HG02981 (cell line): ENCODE data around the gene ATP6V1F.

Experiments
- ATAC-seq: cut with Tn5 transposase; IDR thresholded peaks from one replicate; pipeline ENCODE4 v1.9.1; 2021; ENCODE audit warnings: mild to moderate bottlenecking, moderate library complexity; ENCODE audit not compliant: unreplicated experiment

The ATP6V1F gene

GRCh38 chr7:128847721-128848211, 14.9 kb upstream of the ATP6V1F start:
- no peak for ATAC-seq

GRCh38 chr7:128848289-128849155, 14.1 kb upstream of the ATP6V1F start:
- ATAC-seq: no peak

GRCh38 chr7:128849156-128849515, 13.5 kb upstream of the ATP6V1F start:
- ATAC-seq: no peak

- ATAC-seq: no peak
Measured at GRCh38 chr7:128849804-128850490, 12.7 kb upstream of the ATP6V1F start.

- no peak for ATAC-seq
Measured at GRCh38 chr7:128852537-128853254, 10.0 kb upstream of the ATP6V1F start.

GRCh38 chr7:128853799-128854198, 8.9 kb upstream of the ATP6V1F start:
- ATAC-seq: no peak

- ATAC-seq: no peak
Measured at GRCh38 chr7:128854396-128854795, 8.3 kb upstream of the ATP6V1F start.

GRCh38 chr7:128855559-128855958, 7.1 kb upstream of the ATP6V1F start:
- ATAC-seq: no peak

GRCh38 chr7:128856001-128856718, 6.5 kb upstream of the ATP6V1F start:
- no peak for ATAC-seq

- ATAC-seq: no peak
Measured at GRCh38 chr7:128858380-128859231, 4.0 kb upstream of the ATP6V1F start.

- ATAC-seq: no peak
Measured at GRCh38 chr7:128859232-128860157, 3.2 kb upstream of the ATP6V1F start.

- no peak for ATAC-seq
Measured at GRCh38 chr7:128860158-128861073, 2.2 kb upstream of the ATP6V1F start.

GRCh38 chr7:128861957-128862570, 592 bp upstream of the ATP6V1F start:
- ATAC-seq: no peak

GRCh38 chr7:128863433-128863989, 855 bp downstream of the ATP6V1F start:
- no peak for ATAC-seq

- ATAC-seq: no peak
Measured at GRCh38 chr7:128865303-128865702, 2.6 kb downstream of the ATP6V1F start.

- ATAC-seq: no peak
Measured at GRCh38 chr7:128865996-128866877, 3.6 kb downstream of the ATP6V1F start.
